Colonic mucosa (tissue), 4 donors: Measurements from ENCODE around the gene B4GALNT2. TPM values are rescaled to one million over a fixed set of nuclear protein-coding genes. Genes with fewer than 3 reads are reported as not detected.
"Not testable (repeated sequence)": the region's sequence is repeated elsewhere in the genome, so short reads cannot be mapped to it uniquely, and the experiment has no call there.

Source experiments
- DNase-seq: peaks from one replicate; pipeline ENCODE4 v3.0.0-alpha.2; 2020
- H3K27ac ChIP-seq: fragments of 200-600 bp; one replicate; pipeline ENCODE4 v1.8.0; 2021
- H3K27me3 ChIP-seq: fragments of 200-600 bp; one replicate; pipeline ENCODE4 v1.8.0; 2021
- H3K36me3 ChIP-seq: fragments of 200-600 bp; one replicate; pipeline ENCODE4 v1.8.0; 2021
- H3K4me1 ChIP-seq: fragments of 200-600 bp; one replicate; pipeline ENCODE4 v1.8.0; 2021; ENCODE audit warnings: mild to moderate bottlenecking
- H3K4me3 ChIP-seq: fragments of 200-600 bp; one replicate; pipeline ENCODE4 v1.8.0; 2021
- H3K9ac ChIP-seq, 2 donors: one replicate each; pipeline ENCODE4 v1.7.0; 2013; ENCODE audit warnings: control low read depth in 2 of 2, low read depth in 2 of 2, low read length in 2 of 2
- H3K9me3 ChIP-seq: fragments of 200-600 bp; one replicate; pipeline ENCODE4 v1.8.0; 2021
- intact Hi-C: fragments of 100-400 bp; cut with DNase I; formaldehyde crosslinking; loops from one replicate; pipeline ENCODE4 v1.14.1; 2022
- total RNA-seq, 2 donors: library from RNA; stranded (reverse); fragmentation: NEBNext Ultra II Directional in 1 of 2; extraction: Animal tissue kit (Norgen Biotek cat#: 25700) in 1 of 2; gene quantifications; one replicate each; pipeline ENCODE4 v1.2.1, GENCODE V29; 2021
- TF ChIP-seq, protein P1 (sequence below): fragments of 200-600 bp; IDR thresholded peaks from one replicate; pipeline ENCODE4 v1.8.0; 2022; ENCODE audit warnings: antibody characterized with exemption, mild to moderate bottlenecking
- donor health status: healthy.
- donor health status: DM: no; HTN: no; CAD: no.
- donor health status: DM: no; HTN: no; CAD: no.

The B4GALNT2 gene
- total RNA-seq, 2 donors from 2014 or later: 13.3 to 26.8 TPM

DNA sequence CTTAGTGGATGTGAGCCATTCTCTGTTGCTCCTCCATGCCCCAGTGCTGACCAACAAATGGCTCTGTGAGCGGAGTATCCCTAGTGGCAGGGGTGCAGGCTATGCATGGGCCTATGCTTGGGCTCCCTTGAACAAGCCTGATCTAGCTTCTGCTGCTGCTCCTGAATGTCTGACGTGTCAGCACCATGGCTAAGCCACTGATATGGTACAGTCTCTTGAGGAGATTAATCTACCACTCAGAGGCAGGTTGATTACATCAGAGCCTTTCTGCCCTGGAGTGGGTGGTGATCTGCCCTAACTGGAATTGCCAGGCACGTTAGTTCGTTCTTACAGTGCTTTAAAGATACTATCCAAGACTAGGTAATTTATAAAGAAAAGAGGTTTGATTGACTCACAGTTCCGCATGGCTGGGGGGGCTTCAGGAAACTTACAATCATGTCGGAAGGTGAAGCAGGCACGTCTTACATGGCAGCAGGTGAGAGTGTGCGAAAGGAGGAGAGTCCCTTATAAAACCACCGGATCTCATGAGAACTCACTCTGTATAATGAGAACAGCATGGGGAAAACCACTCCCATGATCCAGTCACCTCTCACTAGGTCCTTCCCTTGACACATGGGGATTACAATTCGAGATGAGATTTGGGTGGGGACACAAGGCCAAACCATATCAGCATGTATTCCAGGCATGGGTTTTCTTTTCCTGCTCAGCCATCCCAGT lies 41.5 kb upstream of the B4GALNT2 start:
- Histone ChIP-seq H3K9ac (no peak overlapping the region), H3K27me3 (no peaks in the 10 kb centered on the region), H3K4me1 (no peaks in the 10 kb centered on the region), H3K9me3 (no peaks in the 10 kb centered on the region), H3K36me3 (no peaks in the 10 kb centered on the region), H3K4me3 (no peak overlapping the region), H3K27ac (no peak overlapping the region)
- DNase-seq: no peak
- intact Hi-C loops: no loop called here
- TF ChIP-seq, protein P1, sequence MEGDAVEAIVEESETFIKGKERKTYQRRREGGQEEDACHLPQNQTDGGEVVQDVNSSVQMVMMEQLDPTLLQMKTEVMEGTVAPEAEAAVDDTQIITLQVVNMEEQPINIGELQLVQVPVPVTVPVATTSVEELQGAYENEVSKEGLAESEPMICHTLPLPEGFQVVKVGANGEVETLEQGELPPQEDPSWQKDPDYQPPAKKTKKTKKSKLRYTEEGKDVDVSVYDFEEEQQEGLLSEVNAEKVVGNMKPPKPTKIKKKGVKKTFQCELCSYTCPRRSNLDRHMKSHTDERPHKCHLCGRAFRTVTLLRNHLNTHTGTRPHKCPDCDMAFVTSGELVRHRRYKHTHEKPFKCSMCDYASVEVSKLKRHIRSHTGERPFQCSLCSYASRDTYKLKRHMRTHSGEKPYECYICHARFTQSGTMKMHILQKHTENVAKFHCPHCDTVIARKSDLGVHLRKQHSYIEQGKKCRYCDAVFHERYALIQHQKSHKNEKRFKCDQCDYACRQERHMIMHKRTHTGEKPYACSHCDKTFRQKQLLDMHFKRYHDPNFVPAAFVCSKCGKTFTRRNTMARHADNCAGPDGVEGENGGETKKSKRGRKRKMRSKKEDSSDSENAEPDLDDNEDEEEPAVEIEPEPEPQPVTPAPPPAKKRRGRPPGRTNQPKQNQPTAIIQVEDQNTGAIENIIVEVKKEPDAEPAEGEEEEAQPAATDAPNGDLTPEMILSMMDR: no peak

DNA sequence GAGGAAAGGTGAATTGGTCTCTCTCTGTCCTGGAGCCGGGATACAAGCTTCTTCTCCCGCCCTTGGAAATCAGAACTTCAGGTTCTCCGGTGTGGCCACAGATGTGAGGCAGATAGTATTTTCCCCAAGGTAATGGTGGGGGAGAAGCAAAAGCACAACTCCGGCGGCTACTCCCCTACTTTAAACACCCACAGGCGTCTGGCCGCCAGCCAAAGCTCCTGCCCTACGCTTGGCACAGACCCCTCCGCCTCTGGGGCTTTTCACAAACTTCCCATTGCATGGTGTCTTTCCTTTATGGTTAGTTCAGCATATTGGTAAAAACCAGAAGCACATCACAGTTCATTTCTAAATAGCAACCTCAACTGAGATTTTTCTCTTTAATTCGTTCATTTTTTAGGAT lies 39.4 kb upstream of the B4GALNT2 start:
- no peaks in the 10 kb centered on the region for H3K27me3 ChIP-seq
- H3K9ac ChIP-seq: no peak overlapping the region
- no peak overlapping the region for H3K27ac ChIP-seq
- no peaks in the 10 kb centered on the region for H3K36me3 ChIP-seq
- intact Hi-C loops: no loop called here
- TF ChIP-seq, protein P1: no peak
- no peaks in the 10 kb centered on the region for H3K4me1 ChIP-seq
- no peak for DNase-seq
- H3K9me3 ChIP-seq: no peaks in the 10 kb centered on the region
- H3K4me3 ChIP-seq: no peak overlapping the region

DNA sequence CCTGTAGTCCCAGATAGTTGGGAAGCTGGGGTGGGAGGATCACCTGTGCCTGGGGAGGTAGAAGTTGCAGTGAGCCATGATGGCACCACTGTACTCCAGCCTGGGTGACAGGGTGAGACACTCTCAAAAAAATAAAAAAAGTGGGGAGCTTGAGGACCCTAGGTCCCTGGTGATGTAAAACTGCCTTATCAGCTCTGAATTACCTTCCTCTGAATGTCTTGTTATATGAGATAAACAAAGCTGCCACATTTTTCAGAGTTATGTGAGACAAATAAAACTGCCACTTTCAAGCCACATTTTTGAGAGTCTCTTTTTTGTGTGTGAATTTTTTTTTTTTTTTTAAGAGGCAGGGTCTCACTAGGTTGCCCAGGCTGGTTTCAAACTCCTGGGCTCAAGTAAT lies 32.0 kb upstream of the B4GALNT2 start:
- Histone ChIP-seq H3K4me1 (no peaks in the 10 kb centered on the region), H3K36me3 (no peaks in the 10 kb centered on the region), H3K4me3 (no peak overlapping the region), H3K27me3 (no peaks in the 10 kb centered on the region), H3K27ac (no peak overlapping the region), H3K9ac (no peak overlapping the region), H3K9me3 (no peaks in the 10 kb centered on the region)
- no peak for DNase-seq
- intact Hi-C loops: no loop called here
- TF ChIP-seq, protein P1: no peak

DNA sequence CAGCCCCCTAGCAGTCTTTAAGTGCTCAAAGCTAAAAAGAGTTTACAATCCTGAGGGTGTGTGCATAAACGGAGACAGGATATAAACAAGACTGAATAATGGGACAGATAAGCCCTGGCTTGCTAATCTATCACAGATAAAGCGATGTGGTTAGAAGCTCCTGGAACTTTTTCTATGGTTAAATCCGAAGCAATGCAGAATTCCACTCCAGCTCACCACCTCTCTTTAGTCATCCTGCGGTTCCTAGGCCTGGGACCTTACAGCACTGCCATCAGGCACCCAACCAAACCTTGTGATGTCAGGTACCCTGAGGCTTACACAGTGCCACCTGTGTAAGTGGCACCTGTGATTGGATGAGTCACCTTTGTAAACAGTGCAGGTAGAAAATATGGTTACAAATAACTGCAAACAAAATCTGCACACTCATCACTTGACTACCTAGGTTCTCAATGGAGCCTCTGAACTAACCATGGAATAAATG lies 31.5 kb upstream of the B4GALNT2 start:
- no peak overlapping the region for H3K27ac ChIP-seq
- H3K36me3 ChIP-seq: no peaks in the 10 kb centered on the region
- H3K9ac ChIP-seq: no peak overlapping the region
- H3K4me3 ChIP-seq: no peak overlapping the region
- intact Hi-C loops: no loop called here
- H3K27me3 ChIP-seq: no peaks in the 10 kb centered on the region
- H3K4me1 ChIP-seq: no peaks in the 10 kb centered on the region
- DNase-seq: no peak
- no peaks in the 10 kb centered on the region for H3K9me3 ChIP-seq
- TF ChIP-seq, protein P1: no peak

DNA sequence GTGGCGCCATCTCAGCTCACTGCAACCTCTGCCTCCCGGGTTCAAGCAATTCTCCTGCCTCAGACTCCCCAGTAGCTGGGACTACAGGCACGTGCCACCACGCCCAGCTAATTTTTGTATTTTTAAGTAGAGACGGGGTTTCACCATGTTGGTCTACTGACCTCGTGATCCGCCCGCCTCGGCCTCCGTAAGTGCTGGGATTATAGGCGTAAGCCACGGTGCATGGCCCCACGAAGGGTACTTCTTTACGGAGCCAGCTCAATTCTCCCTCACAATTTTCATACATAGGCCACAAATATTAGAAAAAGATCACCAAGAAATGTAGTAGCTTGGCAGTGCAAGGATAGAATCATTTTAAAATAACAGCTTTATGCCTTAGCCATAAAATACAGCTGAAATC lies 29.2 kb upstream of the B4GALNT2 start:
- H3K27ac ChIP-seq, H3K4me3 ChIP-seq, intact Hi-C loops, H3K27me3 ChIP-seq, H3K9me3 ChIP-seq, H3K9ac ChIP-seq, H3K36me3 ChIP-seq, H3K4me1 ChIP-seq, DNase-seq: not testable (repeated sequence)

DNA sequence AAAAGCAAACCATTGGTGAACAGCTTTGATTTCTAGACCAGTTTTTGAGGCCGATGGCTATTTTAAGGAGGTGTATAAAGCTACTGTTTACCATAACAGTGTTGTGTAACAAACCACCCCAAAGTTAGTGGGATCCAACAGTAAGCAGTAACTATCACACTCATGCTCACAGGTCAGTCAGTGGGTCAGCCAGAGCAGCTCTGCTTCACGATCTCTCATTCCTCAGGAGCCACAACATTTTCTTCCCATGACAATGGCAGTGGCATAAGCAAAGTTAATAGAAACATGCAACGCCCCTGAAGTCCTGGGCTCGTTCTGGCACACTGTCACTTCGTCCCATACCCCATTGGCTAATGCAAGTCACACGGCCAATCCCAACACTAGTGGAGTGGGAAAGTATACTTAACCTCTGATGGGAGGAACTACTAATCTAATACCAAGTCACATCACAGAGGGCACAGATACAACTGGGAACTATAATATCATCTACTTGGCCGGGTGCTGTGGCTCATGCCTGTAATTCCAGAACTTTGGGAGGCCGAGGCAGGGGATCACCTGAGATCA lies 28.0 kb upstream of the B4GALNT2 start:
- no peaks in the 10 kb centered on the region for H3K4me1 ChIP-seq
- TF ChIP-seq, protein P1: no peak
- DNase-seq: no peak
- no peak overlapping the region for H3K4me3 ChIP-seq
- no peaks in the 10 kb centered on the region for H3K36me3 ChIP-seq
- no peak overlapping the region for H3K27ac ChIP-seq
- H3K27me3 ChIP-seq: no peaks in the 10 kb centered on the region
- H3K9me3 ChIP-seq: no peaks in the 10 kb centered on the region
- H3K9ac ChIP-seq: no peak overlapping the region
- intact Hi-C loops: no loop called here
